Suprapubic skin (tissue), 3 donors: ENCODE results near the gene KRTAP2-2.
"Not testable (repeated sequence)": the region's sequence is repeated elsewhere in the genome, so short reads cannot be mapped to it uniquely, and the experiment has no call there.

Source experiments
- POLR2AphosphoS5 ChIP-seq, 3 donors: sonication (generic); formaldehyde crosslinking; IDR thresholded peaks; one replicate each; pipeline ENCODE4 v1.6.1; 2017; ENCODE audit warnings: antibody characterized with exemption in 3 of 3
- TF ChIP-seq, protein P1 (sequence below), 2 donors: fragments of 200-600 bp in 1 of 2; fragments of 450-650 bp in 1 of 2; sonication (generic) in 1 of 2; IDR thresholded peaks; one replicate each; pipeline ENCODE4 v1.5.1; 2016 to 2019; ENCODE audit warnings: antibody characterized with exemption in 2 of 2, mild to moderate bottlenecking in 1 of 2, moderate library complexity in 1 of 2

DNA sequence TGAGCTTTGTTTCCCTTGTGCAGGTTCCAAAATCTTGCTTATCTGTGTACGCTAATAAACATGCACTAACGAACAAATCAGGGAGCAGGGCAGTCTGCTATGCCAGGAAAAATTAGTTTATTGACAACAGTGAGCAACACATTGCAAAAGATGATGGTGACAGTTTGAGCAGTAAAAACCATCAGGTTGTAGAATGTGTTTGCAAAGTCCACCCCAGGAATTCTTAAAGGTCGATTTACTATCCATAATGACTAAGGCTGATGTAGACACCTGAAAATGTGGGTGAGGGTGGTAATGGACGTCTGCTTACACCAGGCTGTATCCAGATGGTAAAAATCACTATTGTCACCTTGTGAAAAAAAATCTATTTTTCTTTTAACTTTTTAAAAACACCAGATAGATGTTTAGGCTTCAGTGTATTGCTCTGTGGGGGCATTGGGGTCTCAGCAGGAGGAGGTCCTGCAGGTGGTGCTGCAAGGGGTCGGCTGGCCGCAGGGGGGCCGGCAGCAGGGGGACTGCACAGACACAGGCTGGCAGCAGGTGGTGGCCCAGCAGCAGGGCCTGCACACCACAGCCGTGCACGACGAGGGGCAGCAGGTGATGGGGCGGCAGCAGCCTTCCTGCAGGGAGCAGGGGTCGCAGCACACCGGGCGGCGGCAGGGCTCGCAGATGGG, 10.1 kb upstream of the KRTAP2-2 start:
- TF ChIP-seq, protein P1, sequence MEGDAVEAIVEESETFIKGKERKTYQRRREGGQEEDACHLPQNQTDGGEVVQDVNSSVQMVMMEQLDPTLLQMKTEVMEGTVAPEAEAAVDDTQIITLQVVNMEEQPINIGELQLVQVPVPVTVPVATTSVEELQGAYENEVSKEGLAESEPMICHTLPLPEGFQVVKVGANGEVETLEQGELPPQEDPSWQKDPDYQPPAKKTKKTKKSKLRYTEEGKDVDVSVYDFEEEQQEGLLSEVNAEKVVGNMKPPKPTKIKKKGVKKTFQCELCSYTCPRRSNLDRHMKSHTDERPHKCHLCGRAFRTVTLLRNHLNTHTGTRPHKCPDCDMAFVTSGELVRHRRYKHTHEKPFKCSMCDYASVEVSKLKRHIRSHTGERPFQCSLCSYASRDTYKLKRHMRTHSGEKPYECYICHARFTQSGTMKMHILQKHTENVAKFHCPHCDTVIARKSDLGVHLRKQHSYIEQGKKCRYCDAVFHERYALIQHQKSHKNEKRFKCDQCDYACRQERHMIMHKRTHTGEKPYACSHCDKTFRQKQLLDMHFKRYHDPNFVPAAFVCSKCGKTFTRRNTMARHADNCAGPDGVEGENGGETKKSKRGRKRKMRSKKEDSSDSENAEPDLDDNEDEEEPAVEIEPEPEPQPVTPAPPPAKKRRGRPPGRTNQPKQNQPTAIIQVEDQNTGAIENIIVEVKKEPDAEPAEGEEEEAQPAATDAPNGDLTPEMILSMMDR (IDR thresholded peaks at IDR 0.05), result not testable (repeated sequence)
- TF ChIP-seq POLR2AphosphoS5 (IDR thresholded peaks at IDR 0.05), result not testable (repeated sequence)
